Bone marrow (tissue), 2 donors: Measurements from ENCODE around the gene SHISA6.

ENCODE experiments used
- DNase-seq, 2 donors: peaks; one replicate each; lab custom pipeline; 2025; lab: John Stamatoyannopoulos, UW

SHISA6 gene

DNA sequence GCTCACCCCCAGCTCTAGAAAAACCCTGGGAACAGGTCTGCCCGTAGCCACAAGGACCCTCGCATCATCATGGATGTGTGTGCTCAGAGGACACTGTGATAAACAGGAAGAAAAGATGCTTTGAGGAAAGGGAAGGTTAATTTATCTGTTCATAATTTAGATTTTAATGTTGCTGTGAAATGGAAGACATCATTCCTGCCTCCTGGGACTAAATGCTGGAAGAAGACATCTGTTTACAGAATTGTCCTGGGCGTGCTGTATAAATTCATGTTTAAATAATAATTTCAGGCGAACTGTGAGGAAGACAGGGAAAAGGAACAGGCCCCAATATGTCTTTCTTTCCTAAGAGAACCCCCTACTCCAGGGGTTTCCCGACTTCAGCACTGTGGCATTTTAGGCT is 112.6 kb downstream of the SHISA6 start:
- no peak for DNase-seq

GRCh38 chr17:11356371-11356770 is 115.4 kb downstream of the SHISA6 start:
- DNase-seq: no peak

DNA sequence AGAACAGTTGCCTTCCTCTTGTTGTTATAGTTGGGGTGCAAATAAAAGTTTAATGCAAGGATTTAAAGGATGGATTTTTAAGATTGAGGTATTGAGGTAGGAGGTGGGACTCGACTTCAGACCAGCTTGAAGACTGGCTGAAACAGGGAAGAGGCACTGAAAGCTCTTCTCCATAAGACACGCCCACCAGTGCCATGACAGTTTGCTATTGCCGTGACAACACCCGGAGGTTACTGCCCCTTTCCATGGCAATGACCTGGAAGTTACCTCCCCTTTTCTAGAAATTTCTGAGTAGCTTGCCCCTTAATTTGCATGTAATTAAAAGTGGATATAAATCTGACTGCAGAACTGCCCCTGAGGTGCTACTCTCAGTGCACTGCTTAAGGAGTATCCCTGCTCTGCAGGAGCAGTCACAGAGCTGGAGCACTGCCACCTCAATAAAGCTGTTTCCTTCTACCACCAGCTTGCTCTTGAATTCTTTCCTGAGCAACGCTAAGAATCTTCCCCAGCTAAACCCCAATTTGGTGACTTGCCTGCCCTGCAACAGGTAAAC is 122.6 kb downstream of the SHISA6 start:
- DNase-seq: no peak

GRCh38 chr17:11366272-11366850 is 125.3 kb downstream of the SHISA6 start:
- no peak for DNase-seq

DNA sequence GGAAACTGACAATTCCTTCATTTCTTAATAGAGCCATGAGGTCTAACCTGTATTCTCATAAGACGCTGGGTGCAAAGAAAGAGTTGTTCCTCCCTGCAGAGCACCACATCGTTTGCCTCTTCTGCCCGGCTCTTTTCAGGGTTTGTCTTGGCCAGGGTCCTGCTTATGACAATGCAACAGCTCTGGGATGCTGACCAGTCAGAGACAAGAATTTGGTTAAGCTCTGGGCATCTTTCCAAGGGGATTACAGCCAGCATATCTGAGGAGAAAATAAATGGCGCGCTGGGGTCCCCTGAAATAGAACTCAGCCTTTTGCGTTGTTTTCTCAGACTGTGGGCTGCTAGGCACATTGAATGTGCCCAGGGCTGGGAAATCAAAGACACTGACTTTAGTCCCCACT is 128.6 kb downstream of the SHISA6 start:
- DNase-seq: no peak

DNA sequence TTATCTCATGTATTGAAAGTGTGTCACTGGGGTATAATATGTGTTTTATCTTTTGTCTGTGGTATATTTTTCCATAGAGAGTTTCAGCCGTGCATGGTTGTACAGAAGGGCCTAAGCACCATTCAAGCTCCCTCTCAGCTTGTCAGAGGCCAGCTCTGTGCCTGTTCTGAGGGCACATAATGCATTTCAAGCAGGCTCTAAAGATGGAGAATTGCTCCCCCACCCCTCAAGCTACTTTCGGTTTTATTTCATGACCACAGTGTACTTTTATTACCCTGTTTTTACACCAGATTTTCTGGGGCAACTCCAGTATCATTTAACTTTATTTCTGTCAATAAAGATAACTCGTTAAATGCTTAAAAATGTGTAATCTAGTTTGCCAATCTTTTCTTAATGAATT is 131.7 kb downstream of the SHISA6 start:
- DNase-seq: no peak

GRCh38 chr17:11378506-11378905 is 137.5 kb downstream of the SHISA6 start:
- DNase-seq: no peak

- no peak for DNase-seq
Observed at GRCh38 chr17:11380761-11381160, 139.7 kb downstream of the SHISA6 start.

DNA sequence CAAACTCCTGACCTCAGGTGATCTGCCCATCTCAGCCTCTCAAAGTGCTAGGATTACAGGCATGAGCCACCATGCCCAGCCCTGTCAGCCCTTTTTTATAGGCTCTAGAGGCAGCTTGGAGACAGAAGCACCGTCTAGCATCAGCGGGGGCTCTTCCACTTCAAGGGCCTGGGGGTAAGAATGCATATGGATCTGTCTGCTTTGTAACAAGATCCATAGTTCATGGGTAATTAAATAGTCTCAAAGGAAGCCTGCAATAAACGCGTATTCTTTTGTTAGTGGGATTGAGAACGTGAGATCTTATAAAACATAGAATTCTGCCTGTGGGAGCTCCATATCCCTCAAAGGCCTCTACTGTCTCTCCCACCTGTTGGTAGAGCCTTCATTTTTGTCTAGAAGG is 142.1 kb downstream of the SHISA6 start:
- DNase-seq: no peak

DNA sequence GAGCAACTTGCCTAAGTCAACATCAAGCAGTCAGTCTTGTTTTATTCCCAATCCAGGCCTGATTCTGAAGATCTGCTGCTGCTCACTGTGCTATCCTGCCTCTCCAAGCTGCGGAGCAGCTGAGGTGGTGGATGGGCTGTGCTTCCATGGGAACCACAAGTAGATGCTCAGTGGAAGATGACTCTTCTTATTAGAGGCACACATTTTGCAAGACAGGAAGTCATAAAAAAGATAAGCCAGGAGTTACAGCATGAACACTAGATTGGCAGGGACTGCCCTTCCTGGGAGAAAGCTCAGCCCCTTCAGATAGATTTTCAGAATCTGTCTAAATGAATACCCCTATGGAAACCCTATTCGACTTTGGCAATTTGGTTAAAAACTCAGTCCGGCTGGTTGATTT is 143.1 kb downstream of the SHISA6 start:
- DNase-seq: no peak

DNA sequence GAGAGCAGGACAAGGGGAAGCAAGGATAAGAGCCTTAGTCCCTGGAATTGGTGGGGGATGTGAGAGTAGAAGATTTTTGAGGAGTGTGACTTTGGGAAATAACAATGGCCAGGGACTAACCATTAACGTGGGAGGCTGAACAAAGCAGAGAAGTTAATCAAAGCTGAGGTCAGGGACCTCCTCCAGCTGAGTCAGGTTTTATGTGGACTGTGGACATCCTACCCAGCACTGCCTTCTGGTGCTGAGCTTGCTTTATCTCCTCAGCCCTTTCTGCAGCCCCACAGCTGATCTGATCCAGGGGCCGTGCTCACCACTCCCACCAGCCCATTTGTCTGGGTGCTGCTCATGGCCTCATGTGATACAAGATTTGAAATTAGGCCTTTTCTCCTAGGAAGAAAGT is 146.6 kb downstream of the SHISA6 start:
- no peak for DNase-seq

DNA sequence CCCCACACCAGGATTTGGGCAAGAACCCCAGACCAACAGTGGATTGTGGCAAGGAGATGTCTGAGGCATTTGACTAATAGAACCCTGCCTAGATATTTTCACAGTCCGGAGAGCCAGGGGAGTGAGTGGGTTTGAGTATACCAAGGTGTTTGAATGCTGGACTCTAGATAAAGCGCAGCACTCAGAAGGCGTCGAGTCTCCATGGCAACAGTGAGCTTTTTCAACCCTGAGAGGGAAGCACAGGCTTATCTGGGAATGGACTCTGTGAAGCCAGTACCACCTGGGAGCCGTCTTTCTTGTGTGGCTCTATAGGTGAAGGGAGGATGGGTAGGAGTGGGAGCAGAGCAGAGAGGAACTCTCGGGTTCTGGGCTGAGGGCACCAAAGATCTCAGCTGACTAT is 147.0 kb downstream of the SHISA6 start:
- no peak for DNase-seq

DNA sequence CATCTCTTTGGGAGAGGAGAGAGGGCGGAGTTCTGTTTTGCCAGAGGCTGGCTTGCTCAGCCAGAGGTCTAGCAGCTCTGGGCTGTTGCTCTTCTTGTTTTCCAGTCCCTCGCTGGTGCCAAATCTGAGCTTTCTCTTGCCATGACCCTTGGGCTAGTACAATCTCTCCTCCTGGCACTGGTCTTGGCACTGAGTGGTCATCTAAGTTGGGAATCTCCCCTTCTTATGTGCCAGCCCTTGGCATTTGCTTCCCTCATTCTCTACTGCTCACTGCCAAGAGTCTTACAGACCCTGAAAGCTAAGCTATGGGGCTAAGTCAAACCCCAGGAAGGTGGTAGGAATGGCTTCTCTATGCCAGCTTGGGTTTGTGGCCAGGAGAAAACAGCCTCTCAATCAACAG is 148.6 kb downstream of the SHISA6 start:
- DNase-seq: no peak

- no peak for DNase-seq
Observed at GRCh38 chr17:11391134-11391533, 150.1 kb downstream of the SHISA6 start.

- no peak for DNase-seq
Observed at GRCh38 chr17:11404431-11405276, 163.6 kb downstream of the SHISA6 start.

DNA sequence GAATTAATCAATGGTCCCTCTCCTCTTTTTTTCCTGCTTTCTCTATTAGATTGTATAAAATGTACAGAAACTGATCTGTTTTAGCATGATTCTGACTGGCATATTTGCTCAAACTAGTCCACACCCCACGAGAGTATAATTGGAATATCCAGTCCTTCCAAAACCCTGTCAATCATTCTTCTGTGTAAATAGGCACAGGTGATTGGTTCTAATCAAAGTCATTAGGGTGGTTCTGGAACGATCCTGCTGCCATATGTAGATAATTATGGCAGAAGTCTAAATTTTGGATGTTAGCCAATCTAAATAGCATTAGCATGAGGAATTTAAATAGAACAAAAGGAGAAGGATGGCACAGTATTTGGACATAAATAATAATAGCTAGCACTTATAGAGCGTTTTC is 165.7 kb downstream of the SHISA6 start:
- no peak for DNase-seq

DNA sequence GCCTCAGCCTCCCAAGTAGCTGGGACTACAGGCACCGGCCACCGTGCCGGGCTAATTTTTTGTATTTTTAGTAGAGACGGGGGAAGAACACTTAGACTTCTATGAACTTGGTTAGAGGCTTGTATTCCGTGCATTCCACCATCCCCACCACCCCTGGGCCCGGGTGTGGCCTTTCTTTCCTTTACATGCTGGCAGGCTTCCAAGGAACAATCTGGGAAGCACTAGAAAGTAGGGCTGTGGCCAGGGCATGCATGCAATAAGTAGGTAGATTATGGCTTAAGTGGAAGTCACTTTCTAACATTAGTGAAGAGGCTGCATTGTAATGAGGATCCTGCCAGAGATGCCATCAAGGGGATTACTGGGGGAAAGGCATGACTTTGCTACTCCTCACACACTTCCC is 171.6 kb downstream of the SHISA6 start:
- DNase-seq: no peak

DNA sequence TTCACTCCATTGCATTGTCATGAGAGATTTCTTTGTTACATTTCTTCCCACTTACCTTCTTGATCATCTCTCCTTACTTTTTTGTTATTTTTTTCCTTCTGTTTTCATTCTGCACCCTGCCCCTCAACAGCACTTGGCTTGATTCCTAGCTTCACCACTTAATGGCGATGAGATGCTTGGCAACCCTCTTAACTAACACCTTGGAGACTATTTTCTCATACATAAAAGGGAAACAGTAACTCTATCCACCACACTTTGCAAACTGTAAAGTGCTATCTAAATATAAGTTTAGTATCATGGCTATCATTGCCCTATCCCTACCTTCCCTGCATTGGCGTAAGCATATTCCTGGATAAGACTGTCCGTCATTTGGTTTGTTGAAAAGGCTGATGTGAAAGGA is 177.3 kb downstream of the SHISA6 start:
- DNase-seq: no peak

DNA sequence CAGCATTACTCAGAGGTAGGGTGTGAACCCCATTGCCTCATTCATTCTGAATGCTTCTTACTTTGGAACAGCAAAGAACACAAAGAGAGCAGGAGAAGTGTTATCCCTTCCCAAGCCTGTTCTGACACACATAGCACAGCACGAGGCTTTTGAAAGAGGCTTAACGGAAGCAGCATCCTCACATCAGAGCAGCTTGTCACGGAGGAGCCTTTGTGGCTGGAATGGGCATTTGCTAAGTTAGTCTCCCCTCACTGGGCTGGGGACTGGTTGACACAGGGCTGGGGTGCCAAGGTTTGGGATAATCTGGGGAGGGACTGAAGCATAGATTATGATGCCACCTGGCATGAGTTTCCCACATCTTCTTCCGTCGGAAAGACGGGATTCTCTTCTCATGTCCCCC is 189.7 kb downstream of the SHISA6 start:
- DNase-seq: no peak

DNA sequence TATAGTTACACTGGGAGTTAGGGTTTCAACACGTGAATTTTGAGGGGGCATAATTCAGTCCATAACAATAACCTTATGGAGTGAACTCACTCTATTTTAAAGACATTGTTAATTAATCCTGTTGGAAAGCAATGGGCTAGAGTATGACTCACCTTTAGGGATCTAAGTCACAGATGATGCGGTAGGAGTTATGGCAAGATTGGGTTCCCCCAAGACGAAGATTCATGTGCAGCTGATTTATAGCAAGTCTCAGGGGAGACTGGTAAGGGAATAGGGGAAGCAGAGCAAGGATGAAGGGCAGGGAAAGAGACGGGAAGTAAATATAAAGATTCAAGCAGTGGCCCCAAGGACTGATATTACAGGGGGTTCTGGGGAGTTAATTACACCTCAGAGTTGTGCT is 197.7 kb downstream of the SHISA6 start:
- DNase-seq: no peak

DNA sequence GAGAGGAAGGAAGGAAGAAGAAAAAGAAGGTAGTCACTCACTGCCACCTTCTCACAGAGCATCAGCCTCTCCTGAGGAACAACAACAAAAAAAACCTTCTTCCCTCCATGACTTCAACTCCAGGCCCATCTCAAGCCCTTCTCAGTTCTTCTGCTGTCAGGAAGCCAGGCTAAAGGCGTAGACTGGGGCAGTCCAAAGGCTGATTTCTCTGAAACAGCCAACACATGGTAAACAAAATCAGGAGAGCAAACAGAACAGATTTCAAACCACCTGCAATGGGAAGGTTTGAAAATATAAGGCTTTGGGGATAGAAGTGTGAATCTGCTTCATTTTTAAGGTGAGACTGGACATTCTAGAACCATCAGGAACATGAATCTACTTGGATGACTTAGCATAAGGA is 200.0 kb downstream of the SHISA6 start:
- DNase-seq: no peak

DNA sequence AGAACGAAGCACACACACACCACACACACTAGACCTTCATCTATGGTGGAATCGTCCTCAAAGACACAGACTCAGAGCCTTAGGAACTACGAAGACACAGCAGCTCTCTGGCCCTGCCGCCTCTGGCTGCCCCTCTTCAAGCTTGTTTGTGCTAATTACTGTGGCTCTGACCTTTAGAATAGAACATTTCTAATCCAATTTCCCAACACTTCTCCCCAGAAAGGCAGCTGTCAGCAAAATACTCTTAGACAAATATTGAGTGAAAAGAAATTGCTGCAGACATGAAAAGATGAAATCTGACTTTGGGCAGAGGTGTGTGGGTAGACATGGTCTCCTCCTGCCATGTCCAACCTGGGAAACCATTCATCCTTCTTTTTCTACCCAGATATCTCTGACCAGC is 205.3 kb downstream of the SHISA6 start:
- no peak for DNase-seq

- DNase-seq: no peak
Observed at GRCh38 chr17:11454096-11454495, 213.1 kb downstream of the SHISA6 start.

DNA sequence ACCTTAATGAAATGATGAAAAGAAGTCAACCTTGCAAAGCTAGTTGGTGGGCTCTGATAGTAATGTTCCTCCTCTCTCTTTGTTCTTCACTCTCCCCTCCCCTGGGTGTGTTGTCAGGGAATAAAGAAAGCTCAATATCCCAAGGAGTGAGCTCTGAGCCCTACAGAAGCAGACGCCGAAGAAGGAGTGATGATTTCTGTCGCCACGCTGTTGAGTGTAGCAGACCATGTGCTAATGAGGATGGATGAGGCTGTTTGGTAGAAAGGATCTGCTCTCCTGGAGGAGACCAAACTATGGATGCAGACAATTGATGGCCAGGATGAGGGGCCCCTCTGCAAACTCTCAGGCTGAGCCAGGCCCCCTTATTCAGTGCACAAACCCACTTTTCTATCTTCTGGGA is 217.3 kb downstream of the SHISA6 start:
- no peak for DNase-seq
